HepG2 (cell line): ENCODE data around the gene POLR2H. TPM values are rescaled to one million over a fixed set of nuclear protein-coding genes. Genes with fewer than 3 reads are reported as not detected.

ENCODE experiments used
- ATAC-seq: fragments of 200-7000 bp; cut with Tn5 transposase; 3 replicates; pipeline ENCODE4 v1.9.1; 2020; ENCODE audit warnings: mild to moderate bottlenecking, moderate library complexity
- BruUV-seq: library from RNA; stranded (reverse); fragments of 400-500 nt; replicated peaks from 2 replicates; lab custom pipeline; 2021; lab: Mats Ljungman, UMichigan
- CTCF ChIA-PET: fragments of 300-600 bp; formaldehyde crosslinking; extraction: SDS; loops from one replicate; lab custom pipeline; 2021; ENCODE audit warnings: low total read pairs, inconsistent platforms, low intra/inter-chr PET ratio; lab: Yijun Ruan, JAX
- POLR2A ChIA-PET: fragments of 350-600 bp; sonication (Branson Sonifier 250); formaldehyde crosslinking; loops from one replicate; lab custom pipeline; 2020; ENCODE audit warnings: antibody characterized with exemption, inconsistent platforms; lab: Yijun Ruan, JAX
- DNase-seq: peaks from one replicate; pipeline ENCODE4 v3.0.0-alpha.2; 2015; ENCODE audit warnings: low spot score
- FAIRE-seq: peaks from 3 replicates; lab custom pipeline; 2011; peaks lifted over from hg19 to GRCh38; lab: Jason Lieb, UNC
- H2AFZ ChIP-seq: one replicate; pipeline ENCODE4 v1.6.1; 2011; ENCODE audit warnings: low read length, inconsistent platforms
- H3K27ac ChIP-seq: fragments of 300-600 bp; 3 replicates; pipeline ENCODE4 v1.8.0; 2011; ENCODE audit warnings: mixed run types, mild to moderate bottlenecking, mixed read lengths, low read length, inconsistent platforms; ENCODE audit not compliant: insufficient read depth; ENCODE audit errors: extremely low read length
- H3K27me3 ChIP-seq, 2 experiments: fragments of 200-600 bp in 1 of 2; 2 replicates in 1 of 2; 3 replicates in 1 of 2; pipeline versions ENCODE4 v1.6.0 to v1.8.0; 2011; ENCODE audit warnings: low read length in 2 of 2, mild to moderate bottlenecking in 2 of 2, moderate library complexity in 2 of 2, inconsistent platforms in 1 of 2; ENCODE audit not compliant: insufficient read depth in 2 of 2, control insufficient read depth in 1 of 2
- H3K36me3 ChIP-seq, 2 experiments: fragments of 200-600 bp in 1 of 2; replicated peaks in 1 of 2; 2 replicates in 1 of 2; 3 replicates in 1 of 2; pipeline versions ENCODE4 v1.5.1 to v1.8.0; 2011; ENCODE audit warnings: low read length in 2 of 2, inconsistent platforms in 1 of 2; ENCODE audit not compliant: insufficient read depth in 2 of 2, control insufficient read depth in 1 of 2
- H3K4me1 ChIP-seq: 2 replicates; pipeline ENCODE4 v1.5.1; 2012; ENCODE audit warnings: low read length, inconsistent platforms; ENCODE audit not compliant: insufficient read depth
- H3K4me2 ChIP-seq: 2 replicates; pipeline ENCODE4 v1.6.0; 2011; ENCODE audit warnings: low read depth, low read length, inconsistent platforms
- H3K4me3 ChIP-seq, 3 experiments: fragments of 200-600 bp in 1 of 3; sonication (generic), shearing (Covaris generic) in 1 of 3; replicated peaks in 1 of 3; 2 replicates each; pipeline ENCODE4 v1.5.1; 2011 to 2016; ENCODE audit warnings: low read length in 3 of 3, inconsistent platforms in 2 of 3, low read depth in 2 of 3, mild to moderate bottlenecking in 2 of 3, control low read depth in 1 of 3, mixed read lengths in 1 of 3; ENCODE audit not compliant: insufficient read depth in 1 of 3
- H3K79me2 ChIP-seq: one replicate; pipeline ENCODE4 v1.6.1; 2011; ENCODE audit warnings: low read length, inconsistent platforms; ENCODE audit not compliant: insufficient read depth
- H3K9ac ChIP-seq: 2 replicates; pipeline ENCODE4 v1.6.0; 2011; ENCODE audit warnings: mild to moderate bottlenecking, low read depth, low read length, inconsistent platforms; ENCODE audit not compliant: insufficient read depth
- H3K9me3 ChIP-seq: 2 replicates; pipeline ENCODE4 v1.5.1; 2012; ENCODE audit warnings: mild to moderate bottlenecking, low read length
- H4K20me1 ChIP-seq: 2 replicates; pipeline ENCODE4 v1.6.0; 2011; ENCODE audit warnings: inconsistent platforms, mild to moderate bottlenecking, low read length, moderate library complexity; ENCODE audit not compliant: insufficient read depth
- AGO2 ChIP-seq: fragments of 200-400 bp; formaldehyde crosslinking; optimal IDR thresholded peaks from 2 replicates; pipeline ENCODE3; 2017; ENCODE audit warnings: mild to moderate bottlenecking, low read depth, low read length, moderate library complexity
- ELF3 ChIP-seq: IDR thresholded peaks from 2 replicates; pipeline ENCODE4 v1.6.1; 2016; ENCODE audit warnings: missing genetic modification reagents, missing compliant biosample characterization
- WGBS: methylation state at CpG from one replicate; pipeline ENCODE4 v1.1.6; 2017; ENCODE audit warnings: low lambda C conversion rate; 5-methylcytosine and 5-hydroxymethylcytosine counted together
- in situ Hi-C: cut with HindIII; loops from 2 replicates; pipeline ENCODE4 v1.10.0; 2017; ENCODE audit warnings: low pct_unique_long_range_greater_than_20kb; ENCODE audit not compliant: extremely low pct_ligation_motif_present
- intact Hi-C: fragments of 100-400 bp; cut with micrococcal nuclease; formaldehyde crosslinking; loops from one replicate; pipeline ENCODE4 v1.10.0; 2022; ENCODE audit not compliant: unreplicated experiment
- polyA plus RNA-seq, 8 experiments: library from polyadenylated mRNA; depleted of rRNA in 3 of 8; stranded (reverse) in 7 of 8; unstranded in 1 of 8; fragments of >200 nt; fragmentation: Illumina TruSeq in 4 of 8; extraction: Trizol in 4 of 8; gene quantifications; 2 replicates each; pipeline versions ENCODE4 v1.2.1 to v1.2.3, GENCODE V29; 2011 to 2016; ENCODE audit warnings: low read depth in 4 of 8, missing spikeins in 1 of 8, mixed read lengths in 1 of 8; ENCODE audit not compliant: insufficient read depth in 1 of 8
- total RNA-seq, 5 experiments: library from RNA; depleted of rRNA; stranded (reverse); fragments of >200 nt; fragmentation: Illumina TruSeq; extraction: Trizol; gene quantifications; 2 replicates each; pipeline ENCODE4 v1.2.3, GENCODE V29; 2016; ENCODE audit warnings: low read depth in 1 of 5
- TF ChIP-seq, protein P1 (sequence below): sonication (generic); formaldehyde crosslinking; IDR thresholded peaks from 2 replicates; pipeline ENCODE4 v1.9.0; 2021; ENCODE audit warnings: mild to moderate bottlenecking, missing genetic modification reagents
- TF ChIP-seq, protein P2 (sequence below): sonication (generic); formaldehyde crosslinking; IDR thresholded peaks from 2 replicates; pipeline ENCODE4 v1.8.0; 2023; ENCODE audit warnings: mild to moderate bottlenecking, missing genetic modification reagents

Gene POLR2H
- total and polyA plus RNA-seq, 2 of the 13 experiments (the other 11 are each of a cell fraction or from before 2014, with no cell fraction given) = 118 to 194 TPM

DNA sequence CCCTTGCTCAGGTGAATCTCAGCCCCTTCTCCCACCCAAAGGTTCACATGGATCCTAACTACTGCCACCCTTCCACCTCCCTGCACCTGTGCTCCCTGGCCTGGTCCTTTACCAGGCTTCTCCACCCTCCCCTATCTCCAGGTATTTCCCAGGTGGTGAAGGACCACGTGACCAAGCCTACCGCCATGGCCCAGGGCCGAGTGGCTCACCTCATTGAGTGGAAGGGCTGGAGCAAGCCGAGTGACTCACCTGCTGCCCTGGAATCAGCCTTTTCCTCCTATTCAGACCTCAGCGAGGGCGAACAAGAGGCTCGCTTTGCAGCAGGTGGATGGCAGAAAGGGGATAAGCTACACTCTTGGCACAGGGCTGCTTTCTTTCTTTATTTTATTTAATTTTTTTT is 19.6 kb upstream of the POLR2H start (continued):
- TF ChIP-seq, protein P1, sequence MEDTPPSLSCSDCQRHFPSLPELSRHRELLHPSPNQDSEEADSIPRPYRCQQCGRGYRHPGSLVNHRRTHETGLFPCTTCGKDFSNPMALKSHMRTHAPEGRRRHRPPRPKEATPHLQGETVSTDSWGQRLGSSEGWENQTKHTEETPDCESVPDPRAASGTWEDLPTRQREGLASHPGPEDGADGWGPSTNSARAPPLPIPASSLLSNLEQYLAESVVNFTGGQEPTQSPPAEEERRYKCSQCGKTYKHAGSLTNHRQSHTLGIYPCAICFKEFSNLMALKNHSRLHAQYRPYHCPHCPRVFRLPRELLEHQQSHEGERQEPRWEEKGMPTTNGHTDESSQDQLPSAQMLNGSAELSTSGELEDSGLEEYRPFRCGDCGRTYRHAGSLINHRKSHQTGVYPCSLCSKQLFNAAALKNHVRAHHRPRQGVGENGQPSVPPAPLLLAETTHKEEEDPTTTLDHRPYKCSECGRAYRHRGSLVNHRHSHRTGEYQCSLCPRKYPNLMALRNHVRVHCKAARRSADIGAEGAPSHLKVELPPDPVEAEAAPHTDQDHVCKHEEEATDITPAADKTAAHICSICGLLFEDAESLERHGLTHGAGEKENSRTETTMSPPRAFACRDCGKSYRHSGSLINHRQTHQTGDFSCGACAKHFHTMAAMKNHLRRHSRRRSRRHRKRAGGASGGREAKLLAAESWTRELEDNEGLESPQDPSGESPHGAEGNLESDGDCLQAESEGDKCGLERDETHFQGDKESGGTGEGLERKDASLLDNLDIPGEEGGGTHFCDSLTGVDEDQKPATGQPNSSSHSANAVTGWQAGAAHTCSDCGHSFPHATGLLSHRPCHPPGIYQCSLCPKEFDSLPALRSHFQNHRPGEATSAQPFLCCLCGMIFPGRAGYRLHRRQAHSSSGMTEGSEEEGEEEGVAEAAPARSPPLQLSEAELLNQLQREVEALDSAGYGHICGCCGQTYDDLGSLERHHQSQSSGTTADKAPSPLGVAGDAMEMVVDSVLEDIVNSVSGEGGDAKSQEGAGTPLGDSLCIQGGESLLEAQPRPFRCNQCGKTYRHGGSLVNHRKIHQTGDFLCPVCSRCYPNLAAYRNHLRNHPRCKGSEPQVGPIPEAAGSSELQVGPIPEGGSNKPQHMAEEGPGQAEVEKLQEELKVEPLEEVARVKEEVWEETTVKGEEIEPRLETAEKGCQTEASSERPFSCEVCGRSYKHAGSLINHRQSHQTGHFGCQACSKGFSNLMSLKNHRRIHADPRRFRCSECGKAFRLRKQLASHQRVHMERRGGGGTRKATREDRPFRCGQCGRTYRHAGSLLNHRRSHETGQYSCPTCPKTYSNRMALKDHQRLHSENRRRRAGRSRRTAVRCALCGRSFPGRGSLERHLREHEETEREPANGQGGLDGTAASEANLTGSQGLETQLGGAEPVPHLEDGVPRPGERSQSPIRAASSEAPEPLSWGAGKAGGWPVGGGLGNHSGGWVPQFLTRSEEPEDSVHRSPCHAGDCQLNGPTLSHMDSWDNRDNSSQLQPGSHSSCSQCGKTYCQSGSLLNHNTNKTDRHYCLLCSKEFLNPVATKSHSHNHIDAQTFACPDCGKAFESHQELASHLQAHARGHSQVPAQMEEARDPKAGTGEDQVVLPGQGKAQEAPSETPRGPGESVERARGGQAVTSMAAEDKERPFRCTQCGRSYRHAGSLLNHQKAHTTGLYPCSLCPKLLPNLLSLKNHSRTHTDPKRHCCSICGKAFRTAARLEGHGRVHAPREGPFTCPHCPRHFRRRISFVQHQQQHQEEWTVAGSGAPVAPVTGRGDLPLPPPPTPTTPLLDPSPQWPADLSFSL = no peak
- no peak for TF ChIP-seq ELF3
- TF ChIP-seq, all 625 proteins: peak for 0

DNA sequence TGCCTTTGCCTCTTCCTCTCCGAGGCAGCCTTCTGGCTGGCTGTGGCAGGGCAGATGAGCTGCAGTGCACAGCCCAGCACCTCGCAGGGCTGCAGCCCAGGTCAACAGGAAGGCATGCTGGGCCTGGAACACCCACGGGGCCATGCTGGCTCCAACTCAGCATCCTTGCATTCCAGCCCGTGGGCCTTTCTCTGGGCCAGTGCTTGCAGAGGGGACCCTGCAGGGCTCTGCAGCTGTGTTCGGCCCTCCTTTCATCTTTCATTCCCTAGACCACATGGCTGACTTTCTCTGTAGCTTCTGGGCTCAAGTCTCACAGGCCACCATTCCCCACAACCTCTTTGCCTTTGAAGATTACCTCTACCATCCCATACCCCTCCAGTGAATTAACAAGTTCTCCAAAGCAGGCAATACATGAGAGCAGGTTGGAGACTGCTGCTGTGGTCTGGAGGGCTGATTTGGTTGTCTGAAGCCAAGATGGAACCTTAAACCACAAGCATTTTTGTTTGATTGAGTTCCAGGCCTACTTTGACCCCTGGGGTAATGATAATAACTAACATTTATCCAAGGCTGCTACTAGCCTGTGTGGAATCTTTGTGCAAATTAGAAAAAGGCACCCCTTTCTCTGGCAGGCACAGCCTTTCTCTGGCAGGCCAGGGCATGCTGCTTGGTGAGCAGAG is 18.2 kb upstream of the POLR2H start:
- Histone ChIP-seq H3K36me3 (peaks cover 4 to 16% of the 10 kb centered on the region in 2 experiments; a peak in 4 of 5 replicates), H3K4me2 (no peak overlapping the region), H3K79me2 (no peaks in the 10 kb centered on the region), H2AFZ (no peak overlapping the region), H4K20me1 (no peaks in the 10 kb centered on the region), H3K9me3 (no peaks in the 10 kb centered on the region), H3K4me3 (no peak overlapping the region), H3K27ac (no peak overlapping the region), H3K27me3 (no peaks in the 10 kb centered on the region), H3K9ac (no peak overlapping the region), H3K4me1 (peaks cover 11% of the 10 kb centered on the region)
- FAIRE-seq (no peak), ATAC-seq (no peak), DNase-seq (no peak)
- CTCF ChIA-PET = no interaction called here
- POLR2A ChIA-PET = no interaction called here
- no TSS peak for BruUV-seq
- TF ChIP-seq, protein P2, sequence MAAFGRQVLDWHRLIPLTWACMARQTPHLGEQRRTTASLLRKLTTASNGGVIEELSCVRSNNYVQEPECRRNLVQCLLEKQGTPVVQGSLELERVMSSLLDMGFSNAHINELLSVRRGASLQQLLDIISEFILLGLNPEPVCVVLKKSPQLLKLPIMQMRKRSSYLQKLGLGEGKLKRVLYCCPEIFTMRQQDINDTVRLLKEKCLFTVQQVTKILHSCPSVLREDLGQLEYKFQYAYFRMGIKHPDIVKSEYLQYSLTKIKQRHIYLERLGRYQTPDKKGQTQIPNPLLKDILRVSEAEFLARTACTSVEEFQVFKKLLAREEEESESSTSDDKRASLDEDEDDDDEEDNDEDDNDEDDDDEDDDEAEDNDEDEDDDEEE (CRISPR knock-in tag) = no peak
- peak; percentile 72 for TF ChIP-seq AGO2
- intact Hi-C loops = no loop called here
- 88% methylated on average over 4 of the region's 5 CpGs for WGBS
- in situ Hi-C loops = no loop called here
